Germinal center (tissue), 1 donor: ENCODE measurements around the gene THBS3.
"Not testable (repeated sequence)": the region's sequence is repeated elsewhere in the genome, so short reads cannot be mapped to it uniquely, and the experiment has no call there.

Experiments
- DNase-seq: peaks from one replicate; pipeline ENCODE4 v3.0.0; 2012; ENCODE audit warnings: mixed read lengths, low spot score

Gene THBS3

GRCh38 chr1:155173478-155174323, 34.0 kb downstream of the THBS3 start, which contains the start of gene TRIM46:
TSS of gene TRIM46 (plus strand) at chr1:155173849. CDS start at chr1:155173967, 118 bp downstream.
- DNase-seq = peak; percentile 73

- DNase-seq = peak; percentile 97
These were observed 34.8 kb downstream of the THBS3 start, which contains the start of gene KRTCAP2 for GRCh38 chr1:155172732-155173477. TSS of gene KRTCAP2 (minus strand) at chr1:155173304. CDS start at chr1:155173224, 80 bp downstream.

GRCh38 chr1:155171836-155172731, 35.6 kb downstream of the THBS3 start:
- peak; percentile 0 for DNase-seq

DNA sequence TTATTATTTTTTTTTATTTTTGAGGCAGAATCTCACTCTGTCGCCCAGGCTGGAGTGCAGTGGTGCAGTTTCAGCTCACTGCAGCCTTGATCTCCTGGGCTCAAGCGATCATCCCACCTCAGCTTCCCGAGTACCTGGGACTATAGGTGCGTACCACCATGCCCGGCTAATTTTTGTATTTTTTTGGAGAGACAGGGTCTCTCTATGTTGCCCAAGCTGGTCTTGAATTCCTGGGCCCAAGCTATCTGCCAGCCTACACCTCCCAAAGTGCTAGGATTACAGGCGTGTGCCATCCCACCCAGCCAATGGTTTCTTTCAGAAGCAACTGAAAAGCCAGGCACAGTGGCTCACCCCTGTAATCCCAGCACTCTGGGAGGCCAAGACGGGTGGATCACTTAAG, 36.9 kb downstream of the THBS3 start:
- no peak for DNase-seq

DNA sequence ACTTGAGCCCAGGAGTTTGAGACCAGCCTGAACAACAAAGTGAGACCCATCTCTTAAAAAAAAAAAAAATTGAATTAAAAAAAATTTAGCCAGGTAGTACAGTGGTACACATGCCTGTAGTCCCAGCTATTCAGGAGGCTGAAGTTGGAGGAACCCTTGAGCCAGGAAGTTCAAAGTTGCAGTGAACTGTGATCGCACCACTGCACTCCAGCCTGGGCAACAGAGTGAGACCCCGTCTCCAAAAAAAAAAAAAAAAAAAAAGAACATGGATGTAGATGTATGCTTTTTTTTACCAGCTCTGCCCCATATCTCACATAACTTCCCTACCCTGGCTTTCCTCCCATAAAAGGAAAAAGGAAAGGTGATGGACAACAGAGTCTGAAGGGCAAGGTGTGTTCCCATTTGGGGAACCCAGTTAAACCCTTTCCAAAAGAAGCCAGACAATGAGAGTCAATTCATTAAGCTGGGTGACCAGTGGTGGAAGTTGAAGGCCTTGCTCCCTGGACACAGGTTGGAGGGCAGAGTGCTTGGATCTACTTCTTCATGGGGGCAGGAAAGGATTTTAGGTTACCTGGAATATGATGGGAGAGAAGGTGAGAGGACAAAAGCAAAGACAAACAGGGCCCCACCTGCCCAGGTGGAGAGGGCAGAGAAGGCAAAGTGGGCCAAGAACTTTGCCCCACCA, 37.5 kb downstream of the THBS3 start:
- DNase-seq = peak; percentile 0

GRCh38 chr1:155169541-155169940, 38.2 kb downstream of the THBS3 start:
- no peak for DNase-seq

GRCh38 chr1:155168456-155169210, 39.1 kb downstream of the THBS3 start:
- DNase-seq = no peak

DNA sequence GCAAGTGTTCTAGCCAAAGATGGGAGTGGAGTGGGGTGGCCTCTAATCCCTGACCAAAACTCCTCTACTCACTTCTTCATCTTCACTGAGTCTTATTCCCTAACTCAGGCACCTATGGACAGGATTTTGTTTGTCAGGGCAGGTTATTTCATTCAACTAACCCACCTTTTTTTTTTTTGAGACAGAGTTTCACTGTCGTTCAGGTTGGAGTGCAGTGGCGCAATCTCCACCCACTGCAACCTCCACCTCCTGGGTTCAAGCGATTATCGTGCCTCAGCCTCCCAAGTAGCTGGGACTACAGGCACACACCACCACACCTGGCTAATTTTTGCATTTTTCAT, 39.6 kb downstream of the THBS3 start:
- DNase-seq = not testable (repeated sequence)

GRCh38 chr1:155167166-155168104, 40.3 kb downstream of the THBS3 start:
- DNase-seq = peak; percentile 87

DNA sequence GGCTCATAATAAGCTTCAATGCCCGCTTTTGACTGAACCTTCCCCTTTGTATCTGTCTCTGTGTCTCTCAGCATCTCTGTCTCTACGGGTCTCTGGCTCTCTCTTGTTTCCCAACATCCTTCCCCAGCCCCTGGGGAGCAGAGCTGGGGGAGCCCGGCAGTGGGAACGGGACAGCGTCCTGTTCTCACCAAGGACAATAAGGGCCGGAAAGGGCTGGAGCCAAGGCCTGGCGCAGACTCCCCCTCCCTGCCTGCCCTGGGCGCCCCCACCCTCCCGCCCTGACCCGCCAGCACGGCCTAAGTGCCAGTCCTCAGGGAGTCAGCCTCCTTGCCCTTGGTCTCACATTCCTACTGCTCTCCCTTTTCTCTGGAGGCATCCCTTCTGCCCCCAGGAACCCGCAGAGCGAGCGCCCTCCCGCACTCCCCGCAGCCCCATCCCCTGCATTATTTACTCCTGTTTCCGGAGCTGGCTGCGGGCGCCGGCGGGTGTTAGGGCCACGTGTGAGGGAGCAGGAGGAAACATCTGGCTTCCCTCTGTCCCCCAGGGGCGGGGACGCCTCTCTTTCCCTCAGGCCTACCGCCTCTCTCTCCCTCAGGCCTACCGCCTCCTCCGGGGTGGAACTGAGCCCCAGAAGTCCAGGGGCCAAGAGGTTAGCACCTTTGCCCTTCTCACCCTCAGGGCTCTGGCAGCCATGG, 41.1 kb downstream of the THBS3 start:
- peak; percentile 34 for DNase-seq

DNA sequence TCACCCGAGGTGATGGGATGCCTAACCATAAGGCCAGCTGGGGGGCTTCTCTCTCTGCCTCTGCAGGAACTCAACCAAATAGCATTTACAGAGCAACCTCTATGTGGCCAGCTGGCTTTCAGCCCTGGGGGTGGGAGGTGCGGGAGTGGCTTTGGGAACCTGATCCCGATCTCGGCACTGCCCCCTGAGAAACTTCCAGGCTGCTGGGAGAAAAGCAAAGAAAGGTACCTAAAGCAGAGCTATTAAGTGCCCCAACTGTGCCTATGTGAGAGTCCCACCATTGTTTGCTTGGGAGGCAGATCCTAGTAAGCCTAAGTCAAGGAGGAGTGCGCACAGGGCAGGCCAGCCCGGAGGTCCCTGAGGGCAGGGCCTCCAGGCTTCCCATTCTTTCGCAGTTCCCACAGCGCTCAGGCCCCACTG, 41.6 kb downstream of the THBS3 start:
- no peak for DNase-seq

GRCh38 chr1:155164625-155165024, 43.1 kb downstream of the THBS3 start:
- not testable (repeated sequence) for DNase-seq

- DNase-seq = not testable (repeated sequence)
These were observed 43.9 kb downstream of the THBS3 start for GRCh38 chr1:155163785-155164184.

DNA sequence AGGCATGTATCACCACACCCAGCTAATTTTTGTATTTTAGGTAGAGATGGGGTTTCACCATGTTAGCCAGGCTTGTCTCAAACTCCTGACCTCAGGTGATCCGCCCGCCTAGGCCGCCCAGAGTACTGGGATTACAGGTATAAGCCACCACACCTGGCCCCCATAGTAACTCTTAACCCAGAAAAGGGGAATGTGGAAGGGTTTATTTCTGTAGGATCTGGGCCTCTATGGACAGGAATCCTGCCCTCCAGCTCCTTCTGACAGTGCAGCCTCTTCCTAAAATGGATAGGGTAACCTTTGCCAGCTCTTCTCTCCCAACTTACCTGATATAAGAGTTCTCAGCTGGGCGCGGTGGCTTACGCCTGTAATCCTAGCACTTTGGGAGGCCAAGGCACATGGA, 45.1 kb downstream of the THBS3 start:
- not testable (repeated sequence) for DNase-seq

DNA sequence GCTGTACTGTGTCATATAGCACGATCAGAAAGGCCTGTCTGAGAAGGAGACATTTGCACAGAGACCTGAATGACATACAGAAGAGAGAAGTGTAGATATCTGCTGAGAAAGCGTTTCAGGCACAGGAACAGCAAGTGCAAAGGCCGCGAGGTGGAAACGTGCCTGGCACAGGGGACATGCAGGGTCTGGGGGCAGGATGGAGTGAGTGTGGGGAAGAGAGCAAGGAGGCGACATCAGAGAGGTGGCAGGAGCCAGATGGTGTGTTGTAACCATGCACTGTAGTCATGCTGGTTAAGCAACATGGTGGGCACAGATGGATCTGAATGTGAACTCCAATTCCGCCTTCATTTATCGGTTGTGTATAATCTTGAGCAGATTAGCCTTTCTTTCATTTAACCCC, 47.6 kb downstream of the THBS3 start:
- DNase-seq = no peak

DNA sequence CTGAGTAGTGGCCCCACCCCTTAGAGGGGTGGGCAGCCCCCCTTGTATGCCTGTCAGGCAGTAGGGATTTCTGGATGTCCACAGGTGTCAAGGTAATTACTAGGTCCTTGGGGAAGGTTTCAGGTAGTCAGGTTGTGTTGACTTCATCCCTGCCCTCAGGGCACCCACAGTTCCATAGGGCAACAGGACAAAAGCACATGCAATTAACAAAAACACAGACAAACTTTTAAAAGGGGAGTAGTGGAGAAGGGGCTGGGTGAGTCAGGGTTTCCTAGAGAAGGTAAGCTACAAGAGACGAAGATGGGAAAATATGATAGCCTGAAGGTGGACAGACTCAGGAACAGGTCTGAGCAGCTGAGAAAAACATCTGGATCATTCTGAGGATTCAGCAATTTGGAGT, 48.7 kb downstream of the THBS3 start:
- DNase-seq = no peak

GRCh38 chr1:155155996-155156643, 51.6 kb downstream of the THBS3 start:
- not testable (repeated sequence) for DNase-seq
